SKM-1 treated with dmso at 0.1 percent for 144 hours (cell line): ENCODE data around the gene KIAA0232.

Experiments used
- DNase-seq: peaks from one replicate; lab custom pipeline; 2025; ENCODE audit not compliant: unreplicated experiment; lab: John Stamatoyannopoulos, UW

The KIAA0232 gene, protein sequence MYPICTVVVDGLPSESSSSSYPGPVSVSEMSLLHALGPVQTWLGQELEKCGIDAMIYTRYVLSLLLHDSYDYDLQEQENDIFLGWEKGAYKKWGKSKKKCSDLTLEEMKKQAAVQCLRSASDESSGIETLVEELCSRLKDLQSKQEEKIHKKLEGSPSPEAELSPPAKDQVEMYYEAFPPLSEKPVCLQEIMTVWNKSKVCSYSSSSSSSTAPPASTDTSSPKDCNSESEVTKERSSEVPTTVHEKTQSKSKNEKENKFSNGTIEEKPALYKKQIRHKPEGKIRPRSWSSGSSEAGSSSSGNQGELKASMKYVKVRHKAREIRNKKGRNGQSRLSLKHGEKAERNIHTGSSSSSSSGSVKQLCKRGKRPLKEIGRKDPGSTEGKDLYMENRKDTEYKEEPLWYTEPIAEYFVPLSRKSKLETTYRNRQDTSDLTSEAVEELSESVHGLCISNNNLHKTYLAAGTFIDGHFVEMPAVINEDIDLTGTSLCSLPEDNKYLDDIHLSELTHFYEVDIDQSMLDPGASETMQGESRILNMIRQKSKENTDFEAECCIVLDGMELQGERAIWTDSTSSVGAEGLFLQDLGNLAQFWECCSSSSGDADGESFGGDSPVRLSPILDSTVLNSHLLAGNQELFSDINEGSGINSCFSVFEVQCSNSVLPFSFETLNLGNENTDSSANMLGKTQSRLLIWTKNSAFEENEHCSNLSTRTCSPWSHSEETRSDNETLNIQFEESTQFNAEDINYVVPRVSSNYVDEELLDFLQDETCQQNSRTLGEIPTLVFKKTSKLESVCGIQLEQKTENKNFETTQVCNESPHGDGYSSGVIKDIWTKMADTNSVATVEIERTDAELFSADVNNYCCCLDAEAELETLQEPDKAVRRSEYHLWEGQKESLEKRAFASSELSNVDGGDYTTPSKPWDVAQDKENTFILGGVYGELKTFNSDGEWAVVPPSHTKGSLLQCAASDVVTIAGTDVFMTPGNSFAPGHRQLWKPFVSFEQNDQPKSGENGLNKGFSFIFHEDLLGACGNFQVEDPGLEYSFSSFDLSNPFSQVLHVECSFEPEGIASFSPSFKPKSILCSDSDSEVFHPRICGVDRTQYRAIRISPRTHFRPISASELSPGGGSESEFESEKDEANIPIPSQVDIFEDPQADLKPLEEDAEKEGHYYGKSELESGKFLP (N-terminal part only)

DNA sequence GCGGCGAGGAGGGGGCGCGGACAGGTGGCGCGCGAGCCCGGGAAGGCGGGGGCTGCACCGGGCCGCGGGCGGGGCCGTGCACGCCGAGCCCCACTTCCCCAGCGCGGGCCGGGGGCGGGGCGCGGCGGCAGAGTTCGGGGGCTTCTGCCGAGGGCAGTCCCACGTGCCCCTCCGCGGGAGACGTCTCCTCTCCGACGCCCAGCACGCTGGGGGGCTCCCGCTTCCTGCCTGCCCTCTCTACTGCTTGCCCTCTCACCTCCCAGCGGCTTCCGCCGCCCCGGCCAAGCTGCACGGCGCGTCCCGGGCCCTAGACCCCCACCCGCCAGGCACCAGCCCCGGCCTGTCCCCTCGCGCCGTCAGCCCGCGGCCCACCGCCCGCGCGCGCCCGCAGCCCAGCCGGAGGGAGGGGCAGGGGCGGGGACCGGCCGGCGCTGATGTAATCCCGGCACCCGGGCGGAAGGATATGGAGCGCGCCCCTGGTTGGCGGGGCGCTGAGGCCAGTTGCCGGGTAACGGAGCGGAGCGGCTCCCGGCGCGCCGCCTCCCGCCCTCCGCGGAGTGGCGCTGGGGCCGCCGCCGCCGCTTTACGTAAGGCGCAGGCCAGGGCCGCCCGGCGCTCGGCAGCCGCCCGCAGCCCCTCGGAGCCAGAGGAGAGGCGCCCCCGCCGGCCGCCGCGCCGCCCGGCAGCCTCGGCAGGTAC lies at the start of gene KIAA0232:
Gene KIAA0232, plus strand, starts transcription at position 581 of the 699 bp plus-strand sequence. CDS start 41,727 bp downstream, outside the sequence.
- peak; percentile 96 for DNase-seq

DNA sequence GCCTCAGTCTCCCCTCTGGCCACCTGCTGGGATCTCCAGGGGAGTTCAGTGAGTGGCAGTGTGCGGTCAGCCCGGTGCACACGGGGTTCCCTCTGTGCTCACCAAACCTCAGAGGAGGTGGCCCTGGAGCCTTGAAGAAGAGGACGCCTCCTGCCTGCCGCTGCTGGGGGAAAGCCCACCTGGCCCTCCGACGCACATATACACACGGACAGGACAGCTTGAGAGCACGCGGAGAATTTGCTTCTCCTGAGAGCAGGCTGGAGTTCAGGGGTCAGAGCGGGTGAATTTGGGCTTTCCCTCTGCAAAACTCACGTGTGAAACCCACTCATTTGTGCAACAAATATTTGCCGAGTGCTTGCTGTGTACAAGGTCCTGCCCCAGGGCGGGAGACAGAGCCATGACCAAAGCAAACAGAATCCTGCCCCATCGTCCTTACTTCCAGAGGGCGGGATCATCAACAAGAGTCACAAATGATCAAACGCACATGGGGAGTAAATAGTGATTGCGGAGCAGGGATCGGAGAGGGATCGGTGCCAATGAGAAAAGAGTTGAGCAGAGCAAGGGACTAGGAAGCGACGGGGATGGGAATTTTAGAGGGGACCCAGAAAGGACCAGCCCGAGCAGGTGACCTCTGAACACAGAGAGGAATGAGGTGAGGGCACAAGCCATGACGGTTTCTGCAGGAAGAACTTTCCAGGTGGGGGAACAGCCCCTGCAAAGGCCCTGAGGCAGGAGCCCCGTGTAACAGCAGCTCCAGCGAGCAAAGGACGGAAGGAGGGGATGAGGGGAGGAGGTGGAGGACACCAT lies 49.0 kb upstream of the KIAA0232 start:
- DNase-seq: no peak

DNA sequence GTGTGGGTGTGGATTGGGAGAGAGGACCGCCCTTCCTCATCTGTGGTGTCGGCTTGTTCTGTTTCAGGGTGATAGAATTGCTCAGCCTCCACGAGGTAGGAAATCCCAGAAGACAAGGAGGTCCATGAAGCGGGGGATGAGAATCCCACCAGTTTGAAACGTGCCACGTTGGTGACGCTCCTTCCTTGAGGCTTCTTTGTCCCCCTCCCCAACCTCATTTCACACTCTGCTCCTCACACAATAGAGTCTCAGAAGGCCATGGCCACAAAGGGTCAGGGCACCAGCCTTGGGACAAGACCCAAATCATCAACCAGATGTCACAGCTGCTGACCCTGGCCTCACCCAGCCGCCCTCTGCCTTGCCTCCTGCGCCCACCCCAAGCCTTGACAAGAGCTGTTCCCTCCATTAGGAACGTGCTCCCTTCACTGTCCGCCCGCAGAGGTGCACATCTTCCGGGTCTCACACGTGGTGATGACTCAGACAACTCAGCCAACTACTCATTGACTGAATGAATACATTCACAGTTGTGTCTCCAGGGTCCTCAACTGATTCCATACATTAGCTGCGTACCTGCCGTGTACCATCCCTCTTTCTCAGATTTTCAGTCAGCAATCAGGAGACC lies 48.3 kb upstream of the KIAA0232 start:
- DNase-seq: no peak

DNA sequence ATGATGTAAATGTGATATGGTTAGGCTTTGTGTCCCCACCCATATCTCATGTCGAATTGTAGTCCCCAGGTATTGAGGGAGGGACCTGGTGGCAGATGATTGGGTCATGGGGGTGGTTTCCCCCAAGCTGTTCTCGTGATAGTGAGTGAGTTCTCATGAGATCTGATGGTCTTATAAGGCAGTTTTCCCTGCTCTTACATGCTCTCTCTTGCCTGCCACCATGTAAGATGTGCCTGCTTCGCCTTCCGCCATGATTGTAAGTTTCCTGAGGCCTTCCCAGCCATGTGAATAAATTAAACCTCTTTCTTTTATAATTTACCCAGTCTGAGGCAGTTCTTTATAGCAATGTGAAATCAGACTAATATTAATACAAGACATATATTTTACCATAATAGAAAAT lies 42.6 kb upstream of the KIAA0232 start:
- DNase-seq: no peak

DNA sequence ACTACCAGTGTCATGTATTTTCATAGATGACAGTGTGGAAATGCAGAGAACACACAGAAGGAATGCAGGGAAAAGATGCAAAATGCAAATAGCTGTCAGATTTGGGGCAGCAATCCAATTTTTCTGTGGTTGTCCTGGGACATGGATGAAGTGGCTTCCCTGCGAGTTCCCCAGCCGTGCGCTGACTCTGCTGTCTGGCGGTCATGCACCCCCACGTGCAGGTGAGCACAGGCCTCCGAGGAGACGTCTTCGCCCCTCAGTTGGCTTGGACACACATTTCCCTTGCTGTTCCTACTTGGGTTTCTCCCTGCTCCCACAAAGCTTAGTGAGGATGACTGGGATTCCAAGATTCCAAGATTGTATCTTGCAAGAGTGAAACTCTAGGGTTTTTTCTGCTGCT lies 42.2 kb upstream of the KIAA0232 start:
- no peak for DNase-seq

DNA sequence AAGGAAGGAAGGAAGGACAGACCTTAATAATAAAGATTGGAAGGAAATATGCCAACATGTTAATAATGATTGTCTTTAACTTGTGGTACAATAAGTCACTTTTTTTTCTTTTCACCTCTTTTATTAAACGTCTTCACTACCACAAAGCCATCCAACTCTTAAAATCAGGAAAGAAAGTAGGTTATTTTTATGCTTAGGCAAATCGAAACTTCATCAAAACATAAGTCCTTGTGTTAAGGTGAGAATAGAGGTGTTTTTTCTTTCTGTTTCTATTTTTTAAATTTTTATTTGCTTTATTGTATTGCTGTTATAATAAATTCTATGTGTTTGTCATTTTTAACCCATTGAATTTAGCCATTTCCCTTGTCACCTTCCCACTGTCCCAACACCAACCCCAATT lies 40.0 kb upstream of the KIAA0232 start:
- DNase-seq: no peak

DNA sequence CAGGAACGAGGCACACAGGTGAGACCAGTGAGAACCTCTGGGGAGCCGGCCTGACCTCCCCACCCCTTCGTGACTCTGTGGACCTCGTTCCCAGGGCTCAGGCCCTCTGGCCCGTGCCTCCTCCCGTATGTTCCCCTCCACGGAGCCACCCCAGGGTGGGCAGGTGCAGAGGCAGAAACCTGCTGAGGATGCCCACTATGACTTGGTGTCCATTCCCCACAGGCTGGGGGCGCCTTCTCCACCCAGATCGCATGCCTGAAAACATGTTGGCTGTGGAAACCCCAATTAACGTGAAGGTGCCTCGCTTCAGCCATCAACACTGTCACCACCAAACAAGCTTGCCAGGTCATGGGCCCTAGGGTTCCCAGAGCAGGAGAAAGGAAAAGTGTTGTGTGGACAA lies 39.5 kb upstream of the KIAA0232 start:
- no peak for DNase-seq

DNA sequence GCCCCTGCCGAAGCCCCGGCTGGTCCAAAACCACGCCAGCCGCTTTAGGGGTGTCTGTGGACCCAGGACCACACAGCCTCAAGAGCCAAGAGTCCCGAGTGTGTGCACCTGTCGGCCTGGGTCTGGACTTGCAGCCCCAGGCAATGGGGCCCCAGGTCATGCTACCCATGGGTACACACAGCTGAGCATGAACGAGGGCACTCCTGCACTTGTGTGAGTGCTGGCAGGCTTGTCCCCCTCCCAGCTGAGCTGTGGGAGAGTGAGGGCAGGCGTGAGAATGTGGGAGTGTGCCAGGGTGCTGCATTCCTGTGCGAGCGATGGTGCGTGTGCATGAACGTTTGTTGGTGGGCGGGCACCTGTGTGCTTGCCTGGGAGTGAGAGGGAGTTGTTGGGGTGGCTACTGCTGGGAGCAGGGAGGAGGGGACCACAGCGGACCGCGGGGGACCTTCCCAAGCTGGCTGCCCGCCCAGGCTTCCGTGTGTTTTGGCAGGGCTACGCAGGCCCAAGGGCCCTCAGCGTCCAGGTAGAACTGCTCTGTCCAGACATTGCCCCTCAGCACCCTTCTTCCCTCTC lies 35.7 kb upstream of the KIAA0232 start:
- no peak for DNase-seq

DNA sequence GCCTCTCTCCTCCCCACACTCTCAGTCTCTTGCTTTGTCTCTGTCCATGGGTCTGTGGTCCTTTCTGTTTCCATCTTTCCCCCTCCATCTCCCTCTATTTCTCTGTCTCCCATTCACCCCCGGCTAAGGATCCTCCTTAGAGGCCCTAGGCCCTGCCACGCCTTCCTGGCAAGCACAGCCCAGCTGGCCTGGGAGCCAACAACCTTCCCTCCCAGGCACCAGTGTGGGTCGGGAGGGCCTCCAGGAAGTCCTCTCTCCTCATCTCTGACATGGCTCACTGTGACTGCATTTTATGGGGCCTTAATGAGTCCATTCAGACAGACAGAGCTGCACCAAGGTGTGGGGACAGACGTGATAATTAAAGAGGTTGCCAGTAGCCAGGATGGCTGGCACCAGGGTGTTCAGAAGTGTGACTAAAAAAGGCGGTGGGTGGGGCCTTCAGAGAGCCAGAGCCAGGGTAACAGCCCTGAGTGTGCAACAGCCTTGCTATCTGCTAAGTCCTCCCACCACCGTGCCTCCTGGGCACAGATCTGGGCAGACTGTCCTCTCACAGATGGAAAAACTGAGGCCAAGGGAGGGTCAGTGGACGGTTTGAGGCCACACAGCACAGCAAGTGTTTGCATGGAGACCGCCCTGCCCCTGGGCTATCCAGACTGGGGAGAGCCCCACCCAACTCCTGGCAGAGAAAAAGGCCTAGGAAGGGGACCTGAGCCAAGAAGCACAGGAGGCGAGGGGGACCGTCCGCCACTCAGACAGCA lies 35.1 kb upstream of the KIAA0232 start:
- no peak for DNase-seq

DNA sequence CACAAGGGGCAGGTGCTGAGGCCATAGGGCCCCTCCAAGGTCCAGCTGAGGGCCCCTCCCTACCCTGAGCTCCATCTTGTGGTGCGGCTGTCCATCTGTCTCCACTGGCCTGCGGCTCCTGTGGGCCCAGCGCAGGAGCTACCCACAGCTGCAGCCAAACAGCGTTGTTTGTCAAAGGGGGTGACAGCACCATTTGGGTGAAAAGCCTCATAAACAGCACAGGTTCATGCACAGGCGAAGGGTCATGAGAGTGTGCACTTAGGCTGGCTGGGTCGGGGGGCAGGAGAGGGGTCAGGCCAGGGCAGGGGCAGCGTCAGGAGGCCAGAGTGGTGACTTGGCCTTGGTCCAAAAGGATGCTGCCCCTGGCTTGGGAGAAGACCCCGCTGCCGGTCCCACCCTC lies 34.2 kb upstream of the KIAA0232 start:
- DNase-seq: no peak

DNA sequence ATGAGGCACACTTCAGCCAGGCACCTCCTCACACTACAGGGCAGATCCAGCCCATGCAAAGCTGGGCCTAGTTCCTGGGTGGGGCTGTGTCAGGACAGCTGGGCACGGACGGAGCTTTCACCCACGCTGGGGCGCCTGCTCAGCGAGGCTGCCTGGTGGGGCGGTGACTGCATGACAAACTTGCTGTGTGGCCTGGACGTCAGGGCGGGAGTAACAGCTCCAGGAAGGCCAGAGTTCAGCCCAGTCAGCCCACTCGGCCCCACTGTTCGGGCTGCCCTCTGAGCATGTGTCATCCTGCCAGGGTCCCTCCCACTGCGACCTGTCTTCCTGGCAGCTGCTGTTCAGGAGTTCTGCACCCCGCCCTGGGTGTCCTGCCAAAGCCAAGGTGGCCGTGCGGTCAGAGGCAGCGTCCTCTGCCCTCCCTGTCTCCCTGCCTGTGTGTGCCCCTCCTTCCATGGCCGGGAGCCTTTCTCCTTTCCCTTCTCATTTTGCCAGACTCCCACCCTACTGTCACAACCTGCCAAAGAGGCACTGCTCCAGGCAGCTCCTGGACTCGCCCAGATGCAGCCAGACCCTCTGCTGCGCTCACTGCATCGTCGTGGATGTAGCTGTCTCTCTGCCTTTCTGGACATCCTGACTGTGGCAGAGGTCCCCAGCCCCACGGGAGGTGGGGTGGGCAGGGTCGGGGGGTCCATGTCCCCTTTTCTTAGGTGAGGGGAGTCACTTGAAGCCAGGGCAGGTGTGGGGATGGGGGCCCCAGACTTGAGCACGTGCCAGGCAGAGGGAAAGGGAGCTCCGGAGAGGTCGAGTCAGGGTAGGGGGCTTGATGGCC lies 33.0 kb upstream of the KIAA0232 start:
- no peak for DNase-seq

DNA sequence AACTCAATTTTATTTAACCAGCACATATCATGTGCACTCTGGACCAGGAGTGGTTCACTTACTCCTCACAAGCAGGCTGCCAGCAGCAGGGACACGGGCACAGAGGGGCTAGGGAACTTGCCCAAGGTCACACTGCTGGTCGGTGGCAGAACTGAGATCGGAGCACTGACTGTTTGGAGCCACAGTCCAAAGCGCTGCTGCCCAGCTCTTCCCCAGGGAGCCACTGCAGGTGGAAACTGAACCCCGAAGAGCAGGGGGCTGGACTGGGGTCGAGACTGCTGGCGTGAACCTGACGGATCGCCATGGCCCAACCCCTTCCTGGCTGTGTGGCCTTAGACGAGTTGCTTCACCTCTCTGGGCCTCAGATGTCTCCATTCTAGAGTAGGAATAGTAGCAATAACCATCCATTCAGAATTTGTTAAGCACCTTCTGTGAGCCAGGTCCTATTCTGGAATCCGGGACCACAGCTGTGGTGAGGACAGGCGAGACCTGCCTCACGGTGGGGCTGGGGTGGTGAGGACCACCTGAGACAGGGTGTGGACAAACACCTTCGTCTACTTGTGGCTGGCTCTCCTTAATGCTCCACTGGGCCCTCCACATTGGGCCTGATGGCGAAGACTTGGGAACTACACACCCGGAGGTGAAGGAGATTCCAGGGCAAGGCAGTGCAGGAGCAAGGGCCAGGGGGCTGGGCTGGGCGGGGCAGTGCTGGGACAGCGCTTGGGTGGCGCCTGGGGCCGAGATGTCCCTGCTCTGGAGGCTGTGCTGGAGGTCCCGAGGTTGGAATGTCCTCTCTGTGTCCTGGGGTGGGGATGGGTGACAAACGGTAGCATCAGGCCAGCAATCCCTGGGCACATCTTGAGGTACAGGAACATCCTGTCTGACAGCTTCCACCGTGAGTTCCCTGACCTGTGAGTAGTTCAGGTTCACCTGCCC lies 32.0 kb upstream of the KIAA0232 start:
- no peak for DNase-seq

DNA sequence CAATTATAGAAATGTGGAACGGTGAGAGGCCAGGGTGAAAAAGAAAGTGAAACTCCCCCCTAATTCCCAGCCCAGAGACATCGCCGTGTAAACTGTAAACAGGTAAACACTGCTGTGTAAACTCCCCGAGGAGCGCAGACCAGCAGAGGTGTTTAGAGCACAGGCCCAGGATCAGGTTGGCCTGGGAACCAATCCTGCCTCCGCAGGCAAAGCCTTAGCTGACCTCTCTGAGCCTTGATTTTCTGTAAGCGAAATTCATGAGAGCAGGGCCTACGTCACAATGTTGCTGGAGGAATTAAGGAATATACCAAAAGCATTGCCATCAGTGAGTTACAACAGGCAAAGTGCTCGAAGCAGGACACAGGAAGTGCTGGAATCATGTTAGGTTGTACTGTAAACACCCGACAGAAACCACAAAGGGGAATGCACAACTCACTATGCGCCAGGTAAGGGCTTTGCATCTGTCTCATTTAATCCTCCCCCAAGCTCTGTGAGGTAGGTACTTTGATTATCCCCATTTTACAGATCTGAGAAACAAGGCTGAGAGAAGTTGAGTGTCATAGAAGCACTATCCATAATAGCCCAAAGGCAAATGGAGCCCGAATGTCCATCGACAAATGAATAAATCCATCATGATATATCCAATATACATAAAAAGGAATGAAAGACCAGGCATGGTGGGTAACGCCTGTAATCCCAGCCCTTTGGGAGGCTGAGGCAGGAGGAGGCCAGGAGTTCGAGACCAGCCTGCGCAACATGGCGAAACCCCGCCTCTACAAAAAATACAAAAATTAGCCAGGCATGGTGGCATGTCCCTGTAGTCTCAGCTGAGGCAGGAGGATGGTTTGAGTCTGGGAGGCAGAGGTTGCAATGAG lies 30.7 kb upstream of the KIAA0232 start:
- no peak for DNase-seq

DNA sequence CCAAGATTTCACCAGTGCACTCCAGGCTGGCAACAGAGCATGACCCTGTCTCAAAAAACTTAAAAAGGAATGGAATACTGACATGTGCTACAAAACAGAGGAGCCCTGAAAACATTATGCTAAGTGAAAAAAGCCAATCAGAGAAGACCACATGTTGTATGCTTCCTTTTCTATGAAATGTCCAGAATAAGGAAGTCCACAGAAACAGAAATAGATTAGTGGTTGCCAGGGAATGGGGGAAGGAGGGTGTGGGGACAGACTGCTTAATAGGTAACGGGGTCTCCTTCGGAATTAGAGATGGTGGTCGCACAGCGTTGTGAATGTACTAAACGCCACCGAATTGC lies 30.1 kb upstream of the KIAA0232 start:
- DNase-seq: peak; percentile 95

DNA sequence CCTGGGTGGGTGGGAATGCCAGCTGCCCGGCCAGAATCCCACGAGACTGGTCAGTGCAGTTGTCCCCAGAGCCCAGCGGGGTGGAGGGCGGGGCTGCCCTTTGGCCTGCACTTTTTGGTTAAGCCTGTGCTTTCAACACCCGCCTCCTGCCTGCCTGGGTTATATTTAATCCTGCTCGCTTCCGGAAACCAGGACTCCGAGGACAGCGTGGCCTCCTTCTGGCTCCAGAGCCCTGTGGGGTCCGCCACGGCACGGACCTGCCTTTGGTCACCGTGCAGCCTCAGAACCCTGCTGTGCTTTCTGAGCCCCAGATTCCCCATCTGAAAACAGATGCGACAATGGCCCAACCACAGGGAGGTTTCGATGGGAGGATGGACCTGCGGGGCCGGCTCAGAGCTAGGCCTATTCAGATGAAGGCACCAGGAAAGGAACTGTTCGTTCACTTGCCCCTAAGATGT lies 29.4 kb upstream of the KIAA0232 start:
- DNase-seq: peak; percentile 31

DNA sequence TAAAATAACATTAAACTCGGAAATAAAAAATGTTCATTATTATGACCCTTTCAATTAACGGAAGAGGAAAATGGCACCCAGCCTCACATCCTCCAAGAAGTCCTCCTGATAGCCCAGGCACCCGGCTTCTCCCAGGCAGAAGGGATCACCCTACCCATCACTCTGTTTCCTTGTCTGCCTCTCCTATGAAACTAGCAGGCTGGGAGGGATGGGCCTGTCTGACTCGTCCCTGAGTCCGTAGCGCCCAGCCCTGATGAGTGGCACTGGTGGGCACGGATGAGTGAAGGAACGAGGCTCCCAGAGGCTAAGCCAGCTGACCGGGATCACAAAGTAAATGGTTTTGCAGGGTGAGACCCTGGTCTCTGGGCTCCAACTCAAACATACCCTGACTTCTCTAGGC lies 28.6 kb upstream of the KIAA0232 start:
- no peak for DNase-seq
